Tibial nerve (tissue), 3 donors: ENCODE results near the gene CDK6.

Experiments used
- POLR2A ChIP-seq, 2 donors: fragments of 450-650 bp; IDR thresholded peaks; one replicate each; pipeline ENCODE4 v1.6.1; 2017; ENCODE audit warnings: antibody characterized with exemption in 2 of 2, mild to moderate bottlenecking in 2 of 2, moderate library complexity in 2 of 2
- TF ChIP-seq, protein P1 (sequence below), 5 experiments: fragments of 200-600 bp in 3 of 5; fragments of 450-650 bp in 2 of 5; sonication (generic) in 3 of 5; IDR thresholded peaks; one replicate each; pipeline ENCODE4 v1.5.1; 2016 to 2019; ENCODE audit warnings: antibody characterized with exemption in 5 of 5, mild to moderate bottlenecking in 3 of 5, moderate library complexity in 2 of 5

DNA sequence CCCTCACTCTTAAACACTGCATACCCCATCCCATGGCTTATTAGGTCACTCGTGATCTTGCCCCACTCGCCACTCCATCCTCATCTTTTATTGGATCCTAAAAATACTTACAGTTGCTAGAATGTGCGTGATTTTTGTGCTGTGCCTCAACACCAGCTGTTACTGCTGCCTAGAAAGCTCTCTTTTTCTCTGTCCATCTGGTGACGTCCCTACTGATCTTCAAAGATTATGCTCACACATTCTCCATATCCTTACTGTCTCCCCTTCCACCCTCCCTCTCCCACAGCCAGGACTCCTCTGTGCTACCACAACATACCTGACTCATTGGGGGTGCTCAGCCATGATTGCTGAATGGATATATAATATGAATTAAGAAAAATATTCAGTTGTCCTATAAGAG is 42.0 kb downstream of the CDK6 start:
- TF ChIP-seq, protein P1, sequence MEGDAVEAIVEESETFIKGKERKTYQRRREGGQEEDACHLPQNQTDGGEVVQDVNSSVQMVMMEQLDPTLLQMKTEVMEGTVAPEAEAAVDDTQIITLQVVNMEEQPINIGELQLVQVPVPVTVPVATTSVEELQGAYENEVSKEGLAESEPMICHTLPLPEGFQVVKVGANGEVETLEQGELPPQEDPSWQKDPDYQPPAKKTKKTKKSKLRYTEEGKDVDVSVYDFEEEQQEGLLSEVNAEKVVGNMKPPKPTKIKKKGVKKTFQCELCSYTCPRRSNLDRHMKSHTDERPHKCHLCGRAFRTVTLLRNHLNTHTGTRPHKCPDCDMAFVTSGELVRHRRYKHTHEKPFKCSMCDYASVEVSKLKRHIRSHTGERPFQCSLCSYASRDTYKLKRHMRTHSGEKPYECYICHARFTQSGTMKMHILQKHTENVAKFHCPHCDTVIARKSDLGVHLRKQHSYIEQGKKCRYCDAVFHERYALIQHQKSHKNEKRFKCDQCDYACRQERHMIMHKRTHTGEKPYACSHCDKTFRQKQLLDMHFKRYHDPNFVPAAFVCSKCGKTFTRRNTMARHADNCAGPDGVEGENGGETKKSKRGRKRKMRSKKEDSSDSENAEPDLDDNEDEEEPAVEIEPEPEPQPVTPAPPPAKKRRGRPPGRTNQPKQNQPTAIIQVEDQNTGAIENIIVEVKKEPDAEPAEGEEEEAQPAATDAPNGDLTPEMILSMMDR (IDR thresholded peaks at IDR 0.05), result no peak
- no peak for TF ChIP-seq POLR2A (IDR thresholded peaks at IDR 0.05)
